Effector CD4-positive, alpha-beta T cell (primary cell): ENCODE results near the gene KIAA0232.
"Not testable (repeated sequence)": the region's sequence is repeated elsewhere in the genome, so short reads cannot be mapped to it uniquely, and the experiment has no call there.

Experiments
- DNase-seq: peaks from one replicate; pipeline ENCODE4 v3.0.0-alpha.2; 2020

The KIAA0232 gene

DNA sequence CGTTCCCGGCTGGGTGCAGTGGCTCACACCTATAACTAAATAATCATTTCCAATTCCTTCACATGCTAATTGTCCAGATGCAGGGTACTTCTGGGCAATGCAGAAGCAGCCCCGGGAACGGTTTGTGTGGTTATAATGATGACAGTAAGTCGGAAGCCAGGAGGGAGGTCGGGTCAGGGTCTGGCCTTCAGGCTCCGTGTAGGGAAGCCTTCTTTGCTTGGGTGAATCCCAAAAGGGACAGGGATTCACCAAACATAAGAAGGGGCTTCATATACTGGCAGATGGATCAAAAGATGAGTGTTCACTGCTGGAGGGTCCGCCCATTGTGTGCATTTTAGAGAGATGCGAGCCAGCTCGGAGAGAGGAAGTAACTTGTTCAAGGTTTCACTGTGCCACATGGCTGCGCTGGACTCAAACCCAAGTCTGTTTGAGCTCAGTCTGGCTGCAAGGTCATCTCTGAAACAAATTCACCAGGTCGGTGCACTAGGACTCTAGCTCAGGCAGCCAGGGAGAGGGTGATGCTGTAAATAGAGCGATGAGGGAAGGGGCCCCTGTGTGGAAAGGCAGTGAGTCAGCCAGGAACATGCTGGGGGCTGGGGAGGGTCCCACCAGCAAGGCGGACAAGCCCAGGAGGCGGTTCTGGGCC lies 4.8 kb upstream of the KIAA0232 start:
- no peak for DNase-seq

DNA sequence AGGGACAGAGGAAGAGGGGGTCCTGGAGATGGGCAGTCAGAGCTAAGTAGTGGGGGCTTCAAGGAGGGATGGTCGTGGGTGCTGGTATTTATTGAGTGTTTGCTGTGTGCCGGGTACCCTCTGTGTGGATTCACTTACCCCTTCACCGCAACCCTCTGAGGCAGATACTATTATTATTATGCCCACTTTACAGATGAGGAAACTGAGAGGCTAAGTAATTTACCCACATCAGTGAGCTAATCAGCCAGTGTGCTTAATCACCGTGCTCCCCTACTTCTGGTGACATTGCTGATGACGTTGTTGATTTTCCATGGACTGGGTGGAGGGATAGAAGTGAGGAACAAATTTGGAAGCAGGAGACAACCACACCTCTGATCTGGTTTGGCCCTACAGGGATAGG lies 4.1 kb upstream of the KIAA0232 start:
- DNase-seq: no peak

DNA sequence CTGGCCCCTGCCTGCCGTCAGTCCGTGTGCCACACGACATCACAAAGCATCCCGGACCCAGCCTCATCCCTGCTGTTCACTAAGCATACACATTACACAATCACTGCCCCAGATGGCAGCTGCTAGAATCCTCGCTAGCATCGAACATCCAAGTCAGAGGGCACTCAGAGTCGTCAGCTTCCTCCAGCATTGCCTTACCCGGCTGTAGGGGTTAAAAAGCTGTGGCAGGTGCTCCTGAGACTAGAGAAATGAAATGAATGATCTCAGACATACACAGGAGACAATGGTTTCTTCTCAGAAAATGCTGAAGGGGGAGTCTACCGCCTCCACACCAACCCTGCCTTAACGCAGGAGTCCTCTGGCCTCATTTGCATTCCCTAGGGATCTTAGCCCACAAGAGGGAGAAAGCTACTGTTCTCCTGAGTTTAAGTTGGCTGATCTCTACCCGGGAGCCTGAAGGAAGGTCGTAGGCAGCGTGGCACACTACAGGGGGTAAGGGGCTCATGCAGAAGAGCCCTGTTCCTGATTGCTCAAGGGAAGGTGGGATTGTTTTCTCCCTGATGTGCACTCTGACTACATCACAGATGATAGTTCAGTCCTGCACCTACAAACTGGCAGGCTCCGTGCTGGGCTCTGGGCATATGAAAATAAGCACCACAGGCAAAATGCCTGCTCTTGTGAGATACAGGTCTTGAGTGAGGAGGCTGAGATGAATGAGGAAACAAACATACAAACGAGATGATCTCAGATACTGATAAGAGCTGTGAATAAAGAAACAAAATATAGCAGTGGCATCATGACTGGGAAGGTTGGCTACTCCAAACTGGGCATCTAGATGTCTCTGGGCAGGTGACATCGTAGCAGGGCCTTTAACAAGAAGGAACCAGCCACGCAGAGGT lies 2.6 kb upstream of the KIAA0232 start:
- DNase-seq: no peak

DNA sequence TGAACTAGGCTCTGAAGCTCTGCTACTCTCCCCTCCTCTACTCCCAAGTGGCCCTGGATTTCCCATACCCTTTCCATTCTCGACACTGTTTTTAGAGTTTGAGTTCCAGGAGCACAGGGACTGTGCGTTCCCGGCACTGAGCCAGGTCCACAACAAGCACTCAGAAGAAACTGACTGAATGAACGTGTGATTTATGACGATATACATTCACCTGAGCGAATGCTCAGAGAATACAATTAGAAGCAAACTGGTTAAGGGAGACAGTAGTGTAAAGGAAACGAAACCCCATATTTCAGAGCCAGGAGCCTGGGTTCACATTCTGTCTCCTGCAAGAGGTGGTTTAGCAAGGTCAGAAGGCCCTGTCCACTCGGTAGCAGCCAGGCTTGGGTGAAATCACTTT lies 1.4 kb upstream of the KIAA0232 start:
- no peak for DNase-seq

DNA sequence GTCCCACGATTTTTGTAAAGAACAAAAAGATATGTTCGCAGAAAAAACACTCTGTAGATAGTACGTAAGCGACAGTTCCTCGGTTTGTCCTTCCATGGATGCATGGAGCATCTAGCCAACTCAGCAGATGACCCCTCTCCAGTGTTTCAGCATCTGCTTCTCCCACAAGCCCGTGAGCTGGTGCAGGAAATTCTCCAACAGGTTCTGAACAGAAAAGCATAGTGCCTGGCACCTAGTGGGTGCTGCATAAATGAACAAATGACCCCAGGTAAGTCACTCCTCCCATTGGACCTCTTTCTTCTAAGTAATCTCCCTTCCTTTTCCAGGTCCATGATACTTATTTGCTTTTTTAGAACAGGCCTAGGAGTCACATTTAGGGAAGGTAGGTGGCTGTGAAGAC lies 966 bp upstream of the KIAA0232 start:
- DNase-seq: no peak

DNA sequence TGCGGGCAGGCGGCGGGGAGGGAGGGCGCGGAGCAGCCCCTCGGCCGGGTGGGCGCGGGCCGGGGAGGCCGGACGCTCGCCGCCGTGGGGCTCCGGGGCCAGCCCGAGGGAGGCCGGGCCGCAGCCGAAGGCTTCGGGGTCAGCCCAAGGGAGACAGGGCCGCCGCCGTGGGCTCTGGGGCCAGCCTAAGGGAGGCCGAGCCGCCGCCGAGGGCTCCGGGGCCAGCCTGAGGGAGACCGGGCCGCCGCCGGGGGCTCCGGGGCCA lies 251 bp downstream of the KIAA0232 start:
- no peak for DNase-seq

DNA sequence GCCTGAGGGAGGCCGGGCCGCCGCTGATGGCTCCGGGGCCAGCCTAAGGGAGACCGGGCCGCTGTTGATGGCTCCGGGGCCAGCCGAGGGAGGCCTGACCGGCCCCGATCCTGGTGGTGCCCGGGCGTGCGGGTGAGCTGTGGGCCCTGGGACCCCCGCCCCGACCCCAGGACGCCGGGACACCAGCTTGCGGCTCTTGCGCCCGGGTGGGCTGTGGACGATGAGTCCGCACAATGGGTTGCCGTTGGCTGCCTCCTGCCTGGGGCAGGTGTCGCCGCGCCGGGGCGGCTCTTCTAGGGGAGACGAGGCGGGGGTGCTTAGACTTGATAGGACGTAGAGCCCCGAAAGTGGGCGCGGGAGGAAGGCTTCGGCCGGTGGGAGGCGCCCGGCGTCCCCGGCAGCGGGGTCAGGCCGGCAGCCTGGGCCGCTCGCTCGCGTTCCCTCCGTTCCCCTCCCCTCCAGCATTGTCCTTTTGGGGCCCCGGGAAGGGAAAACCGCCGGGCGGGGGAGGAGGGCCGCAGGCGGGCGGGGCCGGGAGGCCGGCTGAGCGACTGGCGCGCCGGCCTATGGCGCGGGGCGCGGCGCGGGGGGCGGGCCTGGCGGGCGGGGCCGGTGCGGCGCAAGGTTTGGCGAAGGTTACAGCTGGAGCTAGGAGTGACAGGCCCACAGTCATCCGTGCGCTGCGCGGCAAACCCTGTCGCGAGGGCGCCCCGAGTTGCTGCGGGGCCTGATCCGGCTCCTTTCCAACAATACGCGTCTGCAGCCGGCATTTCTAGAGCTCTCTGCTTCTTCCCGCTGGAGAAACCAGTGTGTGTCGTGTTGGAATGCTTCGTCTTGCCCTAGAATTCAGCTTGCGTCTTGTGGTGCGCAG lies 819 bp downstream of the KIAA0232 start:
- DNase-seq: peak; percentile 83

DNA sequence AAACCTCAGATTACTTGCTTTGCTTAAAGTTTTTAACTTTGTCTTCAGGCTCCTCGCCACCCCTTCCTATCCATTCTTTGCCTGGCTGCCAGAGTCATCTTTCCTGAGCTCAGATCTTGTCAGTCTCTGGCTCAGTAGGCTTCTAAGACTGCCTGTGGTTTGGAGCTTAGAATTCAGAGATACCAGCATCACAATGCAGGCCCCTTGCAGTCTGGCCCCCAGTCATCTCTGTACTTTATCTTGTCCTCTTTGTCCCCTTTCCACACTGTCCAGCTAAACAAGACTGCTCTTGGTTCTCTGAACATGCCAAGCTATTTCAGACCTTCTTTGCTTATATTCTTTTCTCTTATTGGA lies 3.0 kb downstream of the KIAA0232 start:
- DNase-seq: no peak

DNA sequence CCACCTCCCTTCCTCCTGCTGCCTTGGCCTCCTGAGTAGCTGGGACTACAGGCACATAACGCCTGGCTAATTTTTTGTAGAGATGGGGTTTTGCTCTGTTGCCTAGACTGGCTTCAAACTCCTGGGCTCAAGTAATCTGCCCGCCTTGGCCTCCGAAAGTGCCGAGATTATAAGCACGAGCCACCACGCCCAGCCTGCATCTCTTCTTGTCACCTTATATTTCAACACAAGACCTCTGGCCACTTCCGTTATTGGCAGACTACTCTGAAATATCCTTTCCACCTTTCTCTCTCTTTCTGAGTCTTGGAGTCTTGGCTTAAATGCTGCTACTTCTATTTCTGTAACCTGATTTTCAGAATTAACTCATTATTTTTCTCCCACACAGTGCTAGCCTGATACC lies 5.6 kb downstream of the KIAA0232 start:
- DNase-seq: no peak

DNA sequence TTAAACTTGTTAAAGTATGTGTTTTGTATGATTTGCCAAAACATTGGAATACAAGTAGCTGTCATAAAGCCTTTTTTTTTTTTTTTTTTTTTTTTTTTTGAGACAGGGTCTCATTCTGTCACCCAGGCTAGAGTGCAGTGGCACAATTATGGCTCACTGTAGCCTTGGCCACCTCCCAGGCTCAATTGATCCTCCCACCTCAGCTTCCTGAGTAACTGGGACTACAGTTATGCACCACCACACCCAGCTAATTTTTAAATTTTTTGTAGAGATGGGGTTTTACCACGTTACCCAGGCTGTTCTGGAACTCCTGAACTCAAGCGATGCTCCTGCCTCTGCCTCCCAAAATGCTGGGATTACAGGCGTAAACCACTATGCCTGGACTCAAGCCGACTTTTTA lies 8.7 kb downstream of the KIAA0232 start:
- not testable (repeated sequence) for DNase-seq

DNA sequence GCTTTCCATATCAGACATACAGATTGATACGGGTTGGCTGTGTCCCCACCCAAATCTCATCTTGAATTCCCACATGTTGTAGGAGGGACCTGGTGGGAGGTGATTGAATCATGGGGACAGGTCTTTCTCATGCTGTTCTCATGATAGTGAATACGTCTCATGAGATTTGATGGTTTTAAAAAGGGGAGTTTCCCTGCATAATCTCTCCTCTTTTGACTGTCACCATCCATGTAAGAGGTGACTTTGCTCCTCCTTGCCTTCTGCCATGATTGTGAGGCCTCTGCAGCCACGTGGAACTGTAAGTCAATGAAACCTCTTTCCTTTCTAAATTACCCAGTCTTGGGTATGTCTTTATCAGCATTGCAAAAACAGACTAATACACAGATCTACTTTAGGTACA lies 9.3 kb downstream of the KIAA0232 start:
- not testable (repeated sequence) for DNase-seq

DNA sequence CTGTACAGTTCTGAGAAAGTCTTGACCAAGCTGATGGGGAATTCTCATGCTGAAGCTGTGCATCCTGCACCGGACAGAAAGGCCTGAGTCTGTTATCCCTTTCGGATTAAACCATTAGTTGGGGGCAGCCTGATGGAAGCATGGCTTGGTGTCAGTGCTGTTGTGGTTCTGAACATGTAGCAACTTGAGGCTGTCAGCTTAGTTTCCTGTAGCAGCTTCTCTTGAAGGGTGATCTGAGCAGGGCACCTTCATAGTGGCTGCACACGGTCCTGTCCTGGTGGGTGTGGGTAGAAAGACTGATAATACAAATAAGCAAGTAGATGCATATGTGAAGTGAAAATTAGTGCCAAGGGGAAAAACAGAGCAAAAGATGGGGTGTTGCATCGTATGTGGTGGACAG lies 11.7 kb downstream of the KIAA0232 start:
- no peak for DNase-seq

DNA sequence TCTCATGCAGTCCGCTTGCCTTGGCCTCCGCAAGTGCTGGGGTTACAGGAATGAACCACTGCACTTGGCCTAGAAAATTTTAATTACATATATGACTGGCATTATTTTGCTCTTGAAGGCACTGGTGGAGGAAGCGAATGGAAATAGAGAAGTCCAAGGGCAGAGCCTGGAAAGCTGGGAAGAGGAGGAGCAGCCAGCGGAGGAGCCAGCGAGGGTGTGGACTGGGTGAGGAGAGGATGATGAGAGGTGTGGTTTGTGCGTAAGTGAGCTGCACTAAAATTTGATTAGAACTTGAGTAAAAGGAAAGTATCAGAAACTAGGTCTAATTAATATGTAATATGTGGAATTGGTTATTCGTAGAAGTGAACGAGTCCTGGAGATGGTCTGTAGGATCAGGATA lies 13.3 kb downstream of the KIAA0232 start:
- DNase-seq: no peak

DNA sequence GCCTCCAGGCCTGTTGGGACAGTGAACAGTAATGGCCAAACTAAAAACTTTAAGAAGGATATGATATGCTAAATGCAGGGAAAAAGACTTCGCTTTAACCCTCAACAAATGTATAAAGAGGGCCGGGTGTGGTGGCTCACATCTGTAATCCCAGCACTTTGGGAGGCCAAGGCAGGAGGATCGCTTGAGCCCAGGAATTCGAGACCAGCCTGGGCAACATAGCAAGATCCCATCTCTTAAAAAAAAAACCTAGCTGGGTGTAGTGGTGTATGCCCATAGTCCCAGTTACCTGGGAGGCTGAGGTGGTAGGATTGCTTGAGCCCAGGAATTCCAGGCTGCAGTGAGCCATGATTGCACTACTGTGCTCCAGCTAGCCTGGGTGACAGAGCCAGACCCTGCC lies 14.8 kb downstream of the KIAA0232 start:
- not testable (repeated sequence) for DNase-seq

DNA sequence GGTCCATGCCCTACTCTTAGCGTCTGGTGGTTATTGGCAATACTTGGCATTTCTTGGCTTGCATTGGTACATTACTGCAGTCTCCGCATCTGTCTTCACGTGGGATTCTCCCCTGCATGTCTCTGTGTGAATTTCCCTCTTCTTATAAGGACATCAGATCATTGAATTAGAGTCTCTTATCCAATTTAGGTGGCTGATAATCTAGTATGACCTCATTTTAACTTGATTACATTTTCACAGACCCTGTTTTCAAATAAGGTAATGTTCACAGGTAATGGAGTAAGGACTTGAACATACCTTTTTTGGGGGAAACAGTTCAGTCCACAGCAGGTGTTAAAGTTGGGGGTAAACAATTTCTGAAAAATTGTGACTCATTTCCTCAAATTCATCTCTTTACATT lies 16.6 kb downstream of the KIAA0232 start:
- no peak for DNase-seq

DNA sequence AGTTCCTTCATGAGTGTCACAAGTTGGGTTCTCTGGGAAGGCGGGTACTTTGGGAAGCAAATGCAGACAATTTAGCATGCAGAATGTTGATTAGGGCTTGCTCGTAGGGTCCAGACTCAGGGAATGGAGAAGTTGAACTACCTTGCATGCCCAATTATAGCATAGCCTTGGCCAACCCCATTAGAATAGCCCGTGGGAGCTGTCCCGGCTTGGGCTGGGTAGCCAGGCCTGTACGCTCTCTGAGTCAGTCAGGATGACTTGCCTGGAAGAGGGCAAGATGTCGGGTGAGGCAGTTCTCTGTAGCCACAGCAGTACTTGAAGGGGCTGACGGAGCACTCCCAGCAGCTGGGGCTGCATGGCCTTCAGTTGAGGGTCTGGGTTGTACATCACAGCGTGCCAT lies 19.5 kb downstream of the KIAA0232 start:
- DNase-seq: no peak

DNA sequence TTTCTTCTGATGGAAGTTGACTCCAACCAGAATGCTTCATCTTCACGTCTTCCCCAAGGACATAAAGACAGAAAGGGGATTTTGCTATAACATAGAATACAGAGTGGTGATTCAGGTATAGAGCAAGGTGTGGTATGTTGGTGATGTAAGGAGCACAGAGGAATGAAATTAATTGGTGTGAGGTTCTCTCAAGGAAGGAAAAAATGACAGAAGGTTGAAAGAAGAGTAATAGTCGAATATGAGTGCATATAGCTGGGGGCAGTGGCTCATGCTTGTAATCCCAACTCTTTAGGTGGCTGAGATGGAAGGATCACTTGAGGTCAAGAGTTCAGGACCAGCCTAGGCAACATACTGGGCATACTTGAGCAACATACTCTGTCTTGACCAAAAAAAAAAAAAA lies 20.1 kb downstream of the KIAA0232 start:
- no peak for DNase-seq

DNA sequence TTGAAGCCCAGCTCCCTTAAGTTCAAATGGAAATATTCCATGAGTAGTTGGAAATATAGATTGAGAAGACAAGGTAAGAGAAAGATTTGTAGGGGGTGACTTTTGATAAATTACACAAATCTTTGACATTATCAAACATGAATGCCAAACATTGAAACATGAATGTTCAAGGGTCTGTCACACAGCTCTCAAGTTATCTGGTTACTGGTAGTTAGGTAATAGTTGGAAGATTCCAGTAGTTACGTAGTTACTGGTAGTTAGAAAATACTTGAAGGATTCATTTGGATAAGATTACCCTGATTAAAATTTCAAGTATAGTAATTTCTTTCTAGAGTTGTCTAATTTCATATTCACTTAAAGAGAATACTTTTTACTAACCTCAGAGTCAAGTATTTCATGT lies 20.7 kb downstream of the KIAA0232 start:
- no peak for DNase-seq

DNA sequence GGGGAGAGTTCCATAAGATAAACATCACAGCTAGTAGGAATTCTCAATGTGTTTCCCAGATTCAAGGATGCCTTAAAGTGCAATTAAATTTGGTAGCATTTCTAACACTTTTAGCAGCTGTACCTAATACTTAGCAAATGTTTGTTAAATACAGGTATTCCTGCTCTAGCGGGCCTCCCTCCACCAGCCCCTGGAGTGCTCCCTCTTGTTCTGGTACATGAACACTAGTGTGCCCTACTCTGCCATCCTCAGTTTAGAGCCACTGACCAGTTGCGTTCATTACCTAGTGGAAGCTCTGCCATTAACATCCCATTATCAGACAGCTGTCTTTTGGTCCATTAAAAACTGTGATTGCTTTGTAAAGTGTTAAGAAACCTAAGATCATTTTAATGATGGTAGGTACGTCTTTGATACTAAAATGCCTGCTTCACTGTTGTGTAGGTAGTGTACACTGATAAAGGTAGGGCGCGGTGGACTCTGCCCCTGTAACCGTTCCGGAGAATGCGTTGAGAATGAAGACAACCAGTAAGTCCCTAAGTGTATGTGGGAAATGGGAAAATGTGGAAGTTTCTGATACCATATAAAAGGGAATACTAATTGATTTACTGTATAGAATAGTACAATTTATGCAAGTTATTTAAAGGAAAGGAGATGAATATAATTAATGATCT lies 21.7 kb downstream of the KIAA0232 start:
- DNase-seq: no peak

DNA sequence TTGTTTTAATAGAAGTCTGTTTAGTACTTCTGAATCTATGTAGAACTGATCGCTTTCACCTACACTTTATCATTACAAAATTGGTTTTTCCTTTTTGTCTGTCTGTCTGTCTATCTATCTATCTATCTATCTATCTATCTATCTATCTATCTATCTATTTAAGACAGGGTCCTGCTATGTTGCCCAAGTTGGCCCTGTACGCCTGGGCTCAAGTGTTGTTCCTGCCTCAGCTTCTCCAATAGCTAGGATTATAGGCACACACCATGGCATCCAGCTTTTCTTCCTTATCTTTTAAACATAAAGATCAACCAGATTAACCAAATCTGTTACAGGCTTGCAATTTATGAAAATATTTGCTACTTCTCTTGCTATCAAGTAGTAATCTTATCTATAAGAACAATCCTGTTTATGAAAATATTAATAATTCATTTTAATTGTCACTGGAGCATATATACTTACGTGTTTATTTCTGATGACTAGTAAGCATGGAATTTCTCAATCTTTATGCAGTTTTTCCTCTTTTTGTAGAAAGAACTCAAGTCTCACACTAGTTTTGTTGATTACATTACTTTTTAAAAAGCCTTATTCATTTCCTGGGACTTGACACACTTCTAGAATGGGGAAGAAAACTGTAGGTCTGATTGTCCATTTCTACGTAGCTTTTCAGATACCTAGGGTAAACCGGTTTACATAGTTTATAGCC lies 24.5 kb downstream of the KIAA0232 start:
- DNase-seq: no peak

DNA sequence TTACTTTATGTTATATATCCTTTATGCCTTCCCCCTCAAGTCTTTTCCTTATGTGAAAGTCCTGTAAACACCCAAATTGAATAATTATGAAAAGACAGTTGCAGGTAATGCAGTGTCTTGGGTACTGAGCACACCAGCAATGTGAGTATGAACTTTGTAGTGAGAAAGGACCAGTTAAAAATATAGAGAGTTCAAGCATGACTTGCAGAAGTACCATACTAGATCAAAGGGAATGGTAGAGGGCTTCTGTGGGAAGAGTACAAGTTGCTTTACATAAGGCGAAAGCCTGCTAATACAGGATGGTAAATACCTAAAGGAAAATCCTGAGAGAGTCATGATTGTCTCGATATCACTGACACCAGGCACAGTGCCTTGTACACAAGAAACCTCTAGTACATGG lies 25.7 kb downstream of the KIAA0232 start:
- DNase-seq: no peak

DNA sequence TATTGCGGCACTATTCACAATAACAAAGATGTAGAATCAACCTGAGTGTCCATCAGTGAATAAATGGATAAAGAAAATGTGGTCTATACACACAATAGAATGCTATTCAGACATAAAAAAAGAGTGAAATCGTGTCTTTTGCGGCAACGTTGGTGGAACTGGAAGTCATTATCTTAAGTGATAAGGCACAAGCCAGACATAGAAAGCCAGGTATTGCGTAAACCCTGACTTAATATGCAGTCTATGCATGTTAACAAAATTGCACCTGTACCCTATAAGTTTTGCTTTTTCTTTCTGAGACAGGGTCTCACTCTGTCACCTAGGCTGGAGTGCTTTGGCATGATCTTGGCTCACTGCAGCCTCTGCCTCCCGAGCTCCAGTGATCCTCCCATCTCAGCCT lies 28.6 kb downstream of the KIAA0232 start:
- no peak for DNase-seq

DNA sequence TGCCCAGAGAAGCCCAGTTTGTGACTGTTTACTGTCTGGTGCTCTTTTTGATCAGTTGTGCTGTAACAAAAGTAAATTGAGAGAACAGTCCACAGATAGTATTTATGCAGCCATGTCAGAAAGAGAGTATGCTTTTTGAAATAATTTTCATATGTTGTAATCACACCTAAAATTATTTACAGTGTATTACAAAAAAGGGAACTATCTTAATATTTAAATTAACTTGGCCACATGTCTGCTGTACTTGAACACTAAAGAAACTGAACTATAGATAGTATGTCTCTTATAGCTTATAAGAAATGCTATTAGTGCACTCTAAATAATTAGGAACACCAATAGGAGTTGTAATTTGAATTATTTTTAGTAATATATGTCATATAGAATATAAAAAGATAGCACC lies 30.2 kb downstream of the KIAA0232 start:
- no peak for DNase-seq
